Measurements from ENCODE around the gene MYO18B. TPM values are rescaled to one million over a fixed set of nuclear protein-coding genes. Genes with fewer than 3 reads are reported as not detected.

MYO18B gene
- total RNA-seq, 2 experiments from 2014 or later, result 0.53 to 0.58 TPM

GRCh38 chr22:26072621-26073020 lies 330.6 kb downstream of the MYO18B start:
- POLR2A ChIA-PET, result no interaction called here
- H3K9me3 Mint-ChIP-seq (ENCODE audit: low read depth), result no peaks in the 10 kb centered on the region
- no peak overlapping the region for H3K27ac Mint-ChIP-seq
- no peak overlapping the region for H3K4me3 Mint-ChIP-seq
- CTCF ChIA-PET, result no interaction called here
- intact Hi-C loops (cut with DNase I, micrococcal nuclease), result no loop called here
- no peak for ATAC-seq
- no peak for DNase-seq
- peaks cover 10% of the 10 kb centered on the region for H3K27me3 Mint-ChIP-seq
- no peaks in the 10 kb centered on the region for H3K36me3 Mint-ChIP-seq (ENCODE audit: low read depth)
- H3K4me1 Mint-ChIP-seq, result no peaks in the 10 kb centered on the region

- peak; percentile 26 for ATAC-seq
- ChIA-PET CTCF (no interaction called here), POLR2A (no interaction called here)
- intact Hi-C loops (cut with DNase I, micrococcal nuclease), result no loop called here
- H3K36me3 Mint-ChIP-seq (ENCODE audit: low read depth), result no peaks in the 10 kb centered on the region
- no peak overlapping the region for H3K27ac Mint-ChIP-seq
- no peak for DNase-seq
- H3K9me3 Mint-ChIP-seq (ENCODE audit: low read depth), result no peaks in the 10 kb centered on the region
- H3K4me1 Mint-ChIP-seq, result no peaks in the 10 kb centered on the region
- H3K4me3 Mint-ChIP-seq, result no peak overlapping the region
- H3K27me3 Mint-ChIP-seq, result peaks cover 11% of the 10 kb centered on the region
These were observed 333.3 kb downstream of the MYO18B start for GRCh38 chr22:26075251-26075650.

GRCh38 chr22:26079009-26079408 lies 337.0 kb downstream of the MYO18B start:
- CTCF ChIA-PET, result no interaction called here
- H3K36me3 Mint-ChIP-seq (ENCODE audit: low read depth), result no peaks in the 10 kb centered on the region
- H3K4me1 Mint-ChIP-seq, result no peaks in the 10 kb centered on the region
- DNase-seq (no peak), ATAC-seq (no peak)
- peaks cover 5% of the 10 kb centered on the region for H3K27me3 Mint-ChIP-seq
- intact Hi-C loops (cut with DNase I, micrococcal nuclease), result no loop called here
- no peak overlapping the region for H3K4me3 Mint-ChIP-seq
- POLR2A ChIA-PET, result no interaction called here
- no peak overlapping the region for H3K27ac Mint-ChIP-seq
- no peaks in the 10 kb centered on the region for H3K9me3 Mint-ChIP-seq (ENCODE audit: low read depth)

Other genes starting within 250 kb of the MYO18B start
- 1 to 10 TPM; 8.6 to 9.2 TPM for gene GRK3, start 177.5 kb upstream of the MYO18B start, total RNA-seq